ENCODE measurements around the gene DHRS2.

DNA sequence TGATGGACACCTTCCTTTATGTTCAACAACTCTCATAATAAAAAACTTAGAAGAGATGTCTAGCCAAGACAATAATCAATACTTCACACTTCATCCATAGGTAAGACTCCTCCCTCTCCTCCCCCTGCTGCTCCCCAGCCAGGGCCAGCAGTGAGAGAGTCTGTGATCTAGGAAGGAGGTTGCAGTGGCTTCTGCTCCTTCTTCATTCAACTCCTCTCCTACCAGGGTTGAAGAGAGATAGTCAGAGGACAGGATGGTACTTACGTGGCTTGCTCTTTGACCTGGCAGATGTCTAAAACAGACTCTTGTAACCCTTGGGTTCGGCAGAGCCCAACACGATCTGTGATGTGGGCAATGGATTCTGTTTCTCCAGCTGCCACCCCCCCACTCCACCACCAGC, 31.0 kb downstream of the DHRS2 start:
- no peak for TF ChIP-seq CTCF (IDR thresholded peaks at IDR 0.05)
- TF ChIP-seq ZFX (IDR thresholded peaks at IDR 0.05; ENCODE audit: borderline replicate concordance), result no peak

All from 22Rv1 (cell line).